Posterior vena cava (tissue), 2 donors: ENCODE measurements around the gene KCNB1. TPM values are rescaled to one million over a fixed set of nuclear protein-coding genes. Genes with fewer than 3 reads are reported as not detected.

ENCODE experiments used
- DNase-seq: peaks from one replicate; pipeline ENCODE4 v3.0.0-alpha.2; 2020; ENCODE audit warnings: low spot score
- intact Hi-C, 2 donors: fragments of 100-400 bp; cut with DNase I; formaldehyde crosslinking; loops; one replicate each; pipeline versions ENCODE4 v1.14.1 to v1.14.2; 2022 to 2023
- total RNA-seq, 2 donors: library from RNA; stranded (reverse); fragmentation: NEBNext Ultra II Directional; extraction: Animal tissue kit (Norgen Biotek cat#: 25700); gene quantifications; one replicate each; pipeline ENCODE4 v1.2.1, GENCODE V29; 2021
- donor health status: DM: yes; HTN: yes; CAD: no.
- donor health status: DM: yes; HTN: yes; CAD: no.

The KCNB1 gene
- total RNA-seq, 2 donors from 2014 or later, result 1.6 to 9.7 TPM

DNA sequence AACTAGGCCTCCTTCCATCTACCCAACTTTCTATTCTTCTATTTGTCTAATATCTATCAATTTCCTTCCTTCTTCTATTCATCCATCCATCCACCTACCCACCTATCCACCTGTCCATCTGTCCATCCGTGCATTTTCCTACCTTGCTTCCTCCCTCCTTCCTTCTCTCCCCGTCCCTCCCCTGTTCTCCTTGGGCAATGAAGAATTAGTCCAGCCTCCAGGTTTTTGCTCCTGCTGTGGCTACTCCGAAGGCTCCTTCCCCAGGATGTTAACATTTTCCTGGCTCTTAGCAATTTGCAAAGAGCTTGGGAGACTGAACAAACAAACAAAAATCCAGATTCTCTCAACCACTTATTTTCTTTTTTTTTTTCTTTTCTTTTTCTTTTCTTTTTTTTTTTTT, 81.6 kb downstream of the KCNB1 start:
- no peak for DNase-seq
- intact Hi-C loops, result no loop called here

DNA sequence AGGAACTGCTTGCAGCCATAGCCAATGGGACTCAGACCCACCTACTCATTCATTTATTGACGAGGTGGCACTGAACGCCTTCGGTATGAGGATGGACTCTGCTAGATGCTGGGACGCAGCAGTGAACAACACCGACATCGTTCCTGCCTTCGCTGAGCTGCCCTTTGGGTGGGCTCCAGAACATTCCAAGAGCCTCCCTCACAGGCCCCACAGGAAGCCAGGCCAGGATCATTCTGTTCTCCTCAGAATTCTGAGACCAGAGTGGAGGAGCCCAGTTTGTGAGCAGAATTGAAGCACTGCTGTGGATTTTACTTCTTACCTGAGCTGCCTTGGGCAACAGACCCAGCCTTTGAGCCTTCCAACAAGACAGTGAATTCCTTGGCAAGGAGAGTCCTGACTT, 82.1 kb downstream of the KCNB1 start:
- intact Hi-C loops, result no loop called here
- peak; percentile 84 for DNase-seq

DNA sequence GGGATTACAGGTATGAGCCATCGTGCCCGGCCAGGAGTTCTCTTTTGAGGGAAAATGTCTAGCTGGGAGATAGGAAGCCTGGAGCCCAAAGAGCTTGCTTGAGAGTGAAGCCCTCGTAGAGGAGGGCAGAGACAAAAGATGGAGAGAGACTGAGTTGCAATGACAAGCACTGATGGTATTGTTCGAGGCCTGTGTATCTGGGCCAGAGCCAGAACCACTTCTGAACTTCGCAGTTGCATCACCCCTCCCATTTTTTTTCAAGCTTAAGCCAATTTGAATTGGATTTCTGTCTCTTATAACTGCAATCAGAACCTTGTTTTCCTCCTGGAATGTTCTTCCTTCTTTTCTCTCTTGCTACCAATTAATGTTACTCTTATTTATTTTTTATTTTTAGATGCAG, 83.1 kb downstream of the KCNB1 start:
- intact Hi-C loops, result loop anchor here (5.0 to 10.0 kb wide), 2 partner anchors 48 to 65 kb away; no protein-coding TSS in a partner anchor
- DNase-seq, result no peak

DNA sequence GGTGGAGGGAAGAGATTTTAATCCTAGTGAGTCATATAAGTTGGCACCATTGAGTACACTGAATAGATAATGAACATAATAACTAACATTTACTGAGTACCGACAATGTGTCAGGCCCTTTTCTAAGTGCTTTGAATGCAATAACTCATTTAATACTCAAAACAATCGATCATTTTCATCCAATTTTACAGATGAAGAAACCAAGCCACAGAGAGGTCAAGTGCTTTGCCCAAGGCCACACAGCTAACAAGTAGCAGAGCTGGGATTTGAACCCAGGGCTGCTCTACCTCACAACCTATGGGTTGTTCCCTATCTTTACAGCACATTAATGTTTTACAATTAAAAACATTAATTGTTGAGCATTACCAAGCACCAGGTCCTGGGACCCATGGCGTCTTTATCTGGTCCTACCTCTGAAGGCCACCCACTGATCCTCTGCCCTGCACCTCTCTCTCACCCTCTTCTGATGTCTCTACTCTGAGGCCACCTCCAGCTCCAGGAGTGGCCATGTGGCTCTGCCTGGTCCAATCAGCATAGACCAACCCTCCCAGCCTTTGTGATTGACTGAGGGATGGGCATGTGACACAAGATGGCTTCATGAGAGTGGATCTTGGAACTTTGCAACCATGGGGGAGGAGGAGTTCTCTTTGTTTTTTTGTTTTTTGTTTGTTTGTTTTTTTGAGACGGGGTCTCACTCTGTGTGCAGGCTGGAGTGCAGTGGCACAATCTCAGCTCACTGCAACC, 83.9 kb downstream of the KCNB1 start:
- intact Hi-C loops, result loop anchor here (5.0 to 10.0 kb wide), 2 partner anchors 49 to 64 kb away; no protein-coding TSS in a partner anchor
- DNase-seq, result no peak

DNA sequence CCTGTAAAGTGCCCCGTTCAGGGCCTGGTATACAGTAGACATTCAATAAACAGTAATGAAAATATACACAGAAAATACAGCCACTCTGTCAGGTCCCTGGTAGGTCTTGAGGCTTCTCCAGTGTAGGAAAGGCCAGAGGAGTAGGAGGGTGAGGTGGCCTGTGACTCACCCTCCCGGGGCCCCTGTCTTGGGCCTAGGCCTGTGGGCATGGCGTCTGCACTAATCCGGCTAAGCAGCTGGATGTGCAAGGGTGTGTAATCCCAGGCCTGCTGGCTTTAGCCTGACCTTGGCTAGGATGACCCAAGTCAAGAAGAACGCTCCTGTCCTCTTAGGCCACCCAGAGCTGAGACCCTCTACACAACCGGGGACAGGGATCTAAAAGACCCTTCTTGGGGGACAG, 84.9 kb downstream of the KCNB1 start:
- intact Hi-C loops, result loop anchor here (5.0 to 10.0 kb wide), 2 partner anchors 50 to 63 kb away; no protein-coding TSS in a partner anchor

DNA sequence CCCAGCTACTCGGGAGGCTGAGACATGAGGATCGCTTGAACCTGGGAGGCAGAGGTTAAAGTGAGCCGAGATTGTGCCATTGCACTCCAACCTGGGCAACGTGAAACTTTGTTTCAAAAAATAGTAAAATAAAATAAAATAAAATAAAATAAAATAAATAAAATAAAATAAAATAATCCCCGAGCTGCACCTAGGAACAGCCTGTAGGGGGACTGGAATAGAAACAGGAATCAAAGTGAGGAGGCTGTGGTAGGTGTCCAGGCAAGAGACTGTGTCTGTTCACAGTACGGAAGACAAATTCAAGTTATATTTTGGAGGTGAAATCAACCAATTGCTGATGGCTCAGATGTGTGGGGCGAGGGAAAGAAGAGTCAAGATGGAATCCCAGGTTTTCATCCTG, 86.2 kb downstream of the KCNB1 start:
- DNase-seq, result no peak
- intact Hi-C loops, result loop anchor here (5.0 to 10.0 kb wide), 2 partner anchors 51 to 61 kb away; no protein-coding TSS in a partner anchor

More for the DNA sequence above, 84.9 kb downstream of the KCNB1 start:
- DNase-seq, result no peak

DNA sequence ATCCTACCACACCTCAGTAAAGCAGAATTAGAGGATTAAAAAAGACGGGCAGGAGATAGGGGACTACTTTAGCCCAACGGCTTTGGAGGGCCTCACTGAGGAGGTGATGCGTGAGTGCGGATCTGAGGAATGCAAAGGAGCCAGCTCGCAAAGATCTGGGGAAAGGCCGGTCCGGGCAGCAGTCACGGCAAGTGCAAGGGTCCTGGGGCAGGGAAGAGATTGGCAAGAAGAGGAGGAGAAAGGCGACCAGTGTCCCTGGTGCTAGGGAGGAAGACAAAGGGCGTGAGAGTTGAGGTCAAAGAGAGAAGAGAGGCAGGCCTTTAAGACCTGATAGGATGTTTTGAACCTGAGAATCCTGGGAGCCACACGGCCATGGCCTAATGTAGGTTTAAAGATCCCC, 86.8 kb downstream of the KCNB1 start:
- no peak for DNase-seq
- intact Hi-C loops, result loop anchor here (5.0 to 10.0 kb wide), 2 partner anchors 52 to 61 kb away; no protein-coding TSS in a partner anchor

DNA sequence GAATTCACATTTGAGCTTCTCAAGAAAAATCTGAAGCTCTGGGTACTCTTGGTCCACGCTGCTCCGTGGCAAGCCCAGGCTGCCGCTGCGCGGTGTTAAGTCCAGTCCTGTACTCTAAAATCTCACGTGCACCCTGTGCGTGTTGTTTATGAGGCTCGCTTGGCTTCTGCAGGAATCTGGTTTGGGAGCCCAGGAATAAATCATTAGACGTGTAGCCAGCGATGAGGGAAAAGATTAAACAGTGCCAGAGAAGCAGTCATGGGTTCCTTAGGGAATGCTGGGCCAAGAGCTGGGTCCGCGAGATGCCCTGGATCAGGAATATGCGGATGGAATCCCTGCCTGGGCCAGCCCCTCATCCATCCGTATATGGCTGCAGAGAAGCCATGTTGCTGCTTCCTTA, 87.3 kb downstream of the KCNB1 start:
- intact Hi-C loops, result loop anchor here (5.0 to 10.0 kb wide), 2 partner anchors 52 to 60 kb away; no protein-coding TSS in a partner anchor
- DNase-seq, result peak; percentile 86

DNA sequence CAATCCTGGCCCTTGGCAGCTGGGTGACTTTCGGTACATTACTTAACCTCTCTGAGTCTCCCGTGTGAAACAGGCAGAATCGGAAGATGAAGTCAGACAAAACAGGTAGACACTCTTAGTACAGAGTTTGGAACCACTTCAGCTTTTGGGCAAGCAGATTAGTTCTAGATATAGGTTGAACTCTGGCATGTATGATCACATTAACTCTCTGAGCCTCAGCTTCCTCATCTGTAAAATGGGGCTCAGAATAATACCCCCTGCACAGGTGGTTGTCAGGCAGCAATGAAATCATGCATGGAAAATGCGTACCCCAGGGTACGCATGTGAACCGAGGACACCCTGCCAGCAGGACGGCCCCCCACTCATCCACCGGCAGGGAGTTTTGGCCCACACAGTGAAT, 87.7 kb downstream of the KCNB1 start:
- intact Hi-C loops, result loop anchor here (5.0 to 10.0 kb wide), 3 partner anchors 47 to 60 kb away; no protein-coding TSS in a partner anchor
- no peak for DNase-seq

DNA sequence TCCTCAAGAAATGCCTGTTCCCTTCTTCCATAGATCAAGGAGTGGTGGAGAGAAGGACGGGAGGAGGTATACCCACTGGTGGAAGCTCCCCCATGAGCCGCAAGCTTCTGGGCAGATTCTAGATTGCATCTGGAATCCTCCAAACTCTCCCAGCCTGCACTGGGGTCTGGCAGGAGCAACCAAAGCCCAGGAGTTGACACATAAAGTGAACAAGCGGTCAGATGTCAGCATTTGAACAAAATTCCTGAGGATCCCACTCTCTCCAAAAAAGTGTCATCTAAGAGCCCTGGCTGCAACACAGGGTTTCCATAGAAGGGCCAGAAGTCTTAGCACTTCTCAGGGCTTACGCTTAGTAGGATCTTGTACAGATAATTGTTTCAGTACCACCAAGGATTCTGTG, 88.2 kb downstream of the KCNB1 start:
- intact Hi-C loops, result loop anchor here (5.0 to 10.0 kb wide), 3 partner anchors 47 to 59 kb away; no protein-coding TSS in a partner anchor
- DNase-seq, result no peak

DNA sequence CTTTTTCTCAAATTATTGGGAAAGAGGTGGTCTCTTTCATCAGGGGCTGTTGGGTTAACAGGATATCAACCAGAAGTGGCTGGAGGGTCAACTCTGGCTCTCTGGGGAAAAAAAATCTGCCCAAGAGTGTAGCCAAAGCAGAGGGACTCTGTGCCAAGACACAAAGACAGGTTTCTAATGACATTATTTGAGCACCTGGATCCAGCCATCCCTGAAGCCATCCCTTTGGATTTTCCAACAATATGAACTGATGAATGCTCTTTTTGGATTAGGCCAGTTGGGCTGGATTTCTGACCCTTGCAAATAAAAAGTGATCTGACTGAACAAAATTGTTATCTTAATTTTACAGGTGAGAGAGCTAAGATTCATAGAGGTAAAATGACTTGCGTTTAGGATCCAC, 88.7 kb downstream of the KCNB1 start:
- DNase-seq, result no peak
- intact Hi-C loops, result loop anchor here (5.0 to 10.0 kb wide), 3 partner anchors 47 to 59 kb away; no protein-coding TSS in a partner anchor

DNA sequence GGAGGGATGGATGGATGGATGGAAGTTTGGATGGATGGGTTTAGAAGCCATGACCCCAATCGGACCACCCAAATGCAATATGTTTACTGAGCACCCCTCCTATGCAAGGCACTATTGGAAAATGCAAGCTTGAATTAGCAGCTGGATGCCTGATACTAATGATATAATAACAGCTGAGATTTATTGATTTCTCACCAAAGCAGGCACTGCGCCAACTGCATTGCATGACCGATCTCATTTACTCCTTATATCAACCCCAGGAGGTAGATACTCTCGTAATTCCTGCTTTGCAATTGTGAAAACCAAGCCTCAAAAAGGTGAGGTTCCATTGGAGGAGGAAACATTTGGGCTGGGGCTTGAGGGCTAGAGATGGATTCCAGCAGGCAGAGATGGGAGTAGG, 89.7 kb downstream of the KCNB1 start:
- intact Hi-C loops, result loop anchor here (5.0 to 10.0 kb wide), 3 partner anchors 45 to 58 kb away; no protein-coding TSS in a partner anchor
- no peak for DNase-seq

DNA sequence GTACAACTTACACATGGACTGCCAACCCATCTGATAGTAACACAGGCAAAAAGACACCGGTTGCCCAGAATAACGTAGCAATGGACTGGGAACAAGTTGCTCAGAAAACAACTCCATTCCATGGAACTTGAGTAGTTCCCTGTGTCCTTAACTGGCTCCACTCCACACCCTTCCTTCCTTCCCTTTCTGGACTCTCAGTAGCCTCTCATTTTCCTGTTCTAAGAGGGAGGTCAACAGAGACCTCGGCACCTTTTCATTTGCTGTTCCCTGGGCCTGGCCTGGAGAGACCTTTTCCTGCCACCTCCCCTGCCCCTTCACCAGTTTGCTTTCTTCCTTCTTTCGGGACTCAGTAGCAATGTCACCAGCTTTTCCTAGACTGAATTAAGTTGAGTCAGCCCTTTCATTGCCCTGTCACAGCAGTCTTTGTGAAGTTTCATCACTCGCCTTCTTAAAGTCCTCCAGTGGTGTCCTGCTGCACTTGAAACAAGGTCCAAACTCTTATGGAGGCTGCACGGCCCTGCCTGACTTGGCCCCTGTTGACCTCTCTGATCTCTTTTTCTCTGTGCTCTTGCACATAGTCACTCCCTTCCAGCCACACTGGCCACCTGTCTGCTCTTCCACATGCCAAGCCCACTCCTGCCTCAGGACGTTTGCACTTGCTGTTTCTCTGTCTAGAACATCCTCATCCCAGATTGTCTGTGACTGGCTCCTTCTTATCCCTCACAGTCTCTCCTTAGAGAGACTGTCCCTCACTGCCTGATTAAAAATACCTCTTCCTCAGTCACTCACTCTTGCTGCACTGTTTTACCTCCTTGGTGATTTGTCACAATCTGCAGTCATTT, 90.8 kb downstream of the KCNB1 start:
- DNase-seq, result peak; percentile 23
- intact Hi-C loops, result loop anchor here (5.0 to 10.0 kb wide), 3 partner anchors 44 to 57 kb away; no protein-coding TSS in a partner anchor

DNA sequence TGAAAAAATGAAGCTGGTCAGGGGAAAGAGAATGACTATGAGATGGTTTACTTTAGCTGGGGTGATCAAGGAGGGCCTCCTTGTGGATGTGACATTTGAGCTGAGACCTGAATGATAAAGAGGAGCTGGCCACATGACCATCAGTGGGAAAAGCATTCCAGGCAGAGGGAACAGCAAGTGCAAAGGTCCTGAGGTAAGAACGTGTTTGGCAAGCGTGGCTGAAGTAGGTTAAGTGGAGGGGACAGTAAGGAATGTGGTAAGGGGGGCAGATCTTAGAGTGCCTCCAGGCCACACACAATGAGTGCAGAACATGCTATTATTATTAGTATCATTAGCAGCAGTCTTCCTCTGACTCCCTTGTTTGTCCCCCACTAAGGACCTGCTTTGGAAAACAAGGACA, 92.6 kb downstream of the KCNB1 start:
- DNase-seq, result no peak
- intact Hi-C loops, result loop anchor here (5.0 to 10.0 kb wide), 3 partner anchors 43 to 57 kb away; no protein-coding TSS in a partner anchor

DNA sequence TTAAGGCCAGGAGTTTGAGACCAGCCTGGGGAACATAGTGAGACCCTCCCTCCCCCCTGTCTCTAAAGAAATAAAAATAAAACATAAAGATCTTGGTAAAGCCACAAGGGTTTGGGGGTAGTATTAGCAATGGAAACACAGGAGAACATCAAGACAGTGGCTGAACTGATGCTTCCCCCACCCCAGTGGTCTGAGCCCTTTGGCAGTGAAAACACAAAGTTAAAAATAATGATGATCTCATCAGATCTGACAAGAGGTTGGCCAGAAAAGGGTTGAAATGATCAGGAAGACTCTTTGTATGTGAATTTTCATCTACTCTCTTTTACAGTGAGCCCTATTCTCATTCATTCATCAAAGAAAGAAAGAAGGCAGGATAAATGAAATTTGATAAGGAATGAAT, 93.7 kb downstream of the KCNB1 start:
- intact Hi-C loops, result no loop called here
- DNase-seq, result no peak

DNA sequence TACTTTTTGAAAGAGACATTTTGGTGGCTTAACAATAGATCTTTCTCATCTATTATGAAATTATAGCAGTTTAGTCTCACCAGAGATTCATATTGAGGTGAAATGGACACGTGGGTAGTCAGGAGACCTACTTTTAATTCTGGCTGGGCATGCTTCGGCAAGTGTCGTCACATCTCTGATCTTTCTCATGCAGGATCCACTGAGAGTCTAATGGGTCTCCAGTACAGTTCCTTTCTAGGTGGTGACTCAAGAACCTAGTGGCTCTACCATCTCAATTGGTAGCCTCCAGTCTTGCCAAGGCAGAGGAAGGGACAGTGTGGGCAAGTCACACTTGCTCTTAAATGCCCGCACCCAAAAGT, 94.9 kb downstream of the KCNB1 start:
- peak; percentile 31 for DNase-seq
- intact Hi-C loops, result no loop called here

DNA sequence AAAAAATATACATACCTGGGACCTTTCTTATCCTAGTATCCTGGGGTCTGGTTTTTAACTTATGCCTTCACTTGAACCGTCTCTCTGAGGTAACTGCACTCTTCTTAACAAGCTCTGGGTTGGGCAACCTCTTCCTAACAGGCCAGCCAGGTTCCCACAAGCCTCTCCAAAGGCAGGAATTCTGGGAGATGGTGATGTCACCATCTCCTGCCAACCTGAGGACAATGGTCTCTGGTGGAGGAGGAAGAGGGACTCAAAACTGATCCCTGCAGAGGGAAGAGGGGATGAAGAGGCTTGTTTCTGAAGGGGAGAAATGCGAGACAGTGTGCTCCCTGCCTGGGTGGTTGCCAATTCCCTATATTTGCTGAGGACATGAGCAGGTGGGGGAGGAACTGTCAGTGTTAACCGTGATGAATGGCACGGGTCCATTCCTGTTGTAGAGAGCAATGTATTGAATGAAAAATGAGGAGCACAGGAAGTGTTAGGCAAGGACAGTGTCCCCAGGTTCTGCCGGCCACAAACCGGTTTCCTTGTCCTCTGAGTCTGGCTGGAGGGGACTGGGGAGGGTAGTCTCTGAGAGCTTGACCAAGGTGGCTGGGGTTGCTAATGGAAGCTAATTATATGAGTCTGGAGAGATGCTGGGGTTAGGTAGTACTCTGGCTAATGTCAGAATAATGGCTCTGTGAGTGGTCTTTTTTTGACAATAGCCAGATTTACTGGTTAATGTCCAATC, 95.5 kb downstream of the KCNB1 start:
- intact Hi-C loops, result no loop called here
- DNase-seq, result peak; percentile 25

DNA sequence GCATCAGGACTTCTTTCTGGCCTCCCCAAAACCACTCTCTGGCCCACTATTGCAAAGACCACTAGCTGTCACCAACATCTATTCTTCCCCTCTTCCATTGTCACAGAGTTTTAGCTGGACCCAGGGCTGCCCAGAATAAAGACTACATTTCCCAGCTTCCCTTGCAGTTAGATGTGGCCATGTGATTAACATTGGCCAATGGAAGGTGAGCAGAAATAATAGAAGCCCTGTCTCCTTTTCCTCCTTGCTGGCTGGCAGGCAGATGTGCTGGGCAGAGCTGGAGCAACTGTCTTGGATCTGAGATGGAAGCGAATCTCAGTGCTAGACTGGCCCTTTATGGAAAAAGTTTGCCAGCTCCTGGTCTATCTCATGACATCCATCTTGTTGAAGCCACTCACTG, 97.0 kb downstream of the KCNB1 start:
- intact Hi-C loops, result no loop called here
- DNase-seq, result peak; percentile 14
